Neuron (in vitro differentiated cells): ENCODE results near the gene CITED4.

Experiments
- H2AFZ ChIP-seq: one replicate; pipeline ENCODE4 v1.6.1; 2013; ENCODE audit warnings: low read depth, mild to moderate bottlenecking, inconsistent platforms, low read length, moderate library complexity
- H3K27me3 ChIP-seq: one replicate; pipeline ENCODE4 v1.6.1; 2013; ENCODE audit warnings: low read length; ENCODE audit not compliant: insufficient read depth
- H3K36me3 ChIP-seq: one replicate; pipeline ENCODE4 v1.6.1; 2013; ENCODE audit warnings: low read length; ENCODE audit not compliant: insufficient read depth
- H3K4me1 ChIP-seq: one replicate; pipeline ENCODE4 v1.6.1; 2013; ENCODE audit warnings: low read length; ENCODE audit not compliant: insufficient read depth
- H3K4me3 ChIP-seq: 2 replicates; pipeline ENCODE4 v1.5.1; 2013; ENCODE audit warnings: mild to moderate bottlenecking, low read length, moderate library complexity
- H3K9me3 ChIP-seq: one replicate; pipeline ENCODE4 v1.6.1; 2013; ENCODE audit warnings: low read length

Gene CITED4

DNA sequence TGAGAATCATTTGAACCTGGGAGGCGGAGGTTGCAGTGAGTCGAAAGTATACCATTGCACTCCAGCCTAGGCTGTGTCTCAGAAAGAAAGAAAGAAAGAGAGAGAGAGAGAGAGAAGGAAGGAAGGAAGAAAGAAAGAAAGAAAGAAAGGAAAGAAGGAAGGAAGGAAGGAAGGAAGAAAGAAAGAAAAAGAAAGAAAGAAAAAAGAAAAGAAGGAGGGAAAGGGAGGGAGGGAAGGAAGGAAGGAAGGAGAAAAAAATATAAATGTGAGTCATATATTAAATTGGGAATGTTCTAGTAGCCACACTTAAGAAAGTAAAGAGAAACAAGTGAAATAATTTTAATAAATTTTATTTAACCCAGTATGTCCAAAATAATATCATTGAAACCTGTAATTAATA is 16.7 kb upstream of the CITED4 start:
- no peak overlapping the region for H2AFZ ChIP-seq
- H3K27me3 ChIP-seq: no peaks in the 10 kb centered on the region
- H3K9me3 ChIP-seq: no peaks in the 10 kb centered on the region
- no peaks in the 10 kb centered on the region for H3K36me3 ChIP-seq
- H3K4me1 ChIP-seq: no peaks in the 10 kb centered on the region
- H3K4me3 ChIP-seq: no peak overlapping the region

DNA sequence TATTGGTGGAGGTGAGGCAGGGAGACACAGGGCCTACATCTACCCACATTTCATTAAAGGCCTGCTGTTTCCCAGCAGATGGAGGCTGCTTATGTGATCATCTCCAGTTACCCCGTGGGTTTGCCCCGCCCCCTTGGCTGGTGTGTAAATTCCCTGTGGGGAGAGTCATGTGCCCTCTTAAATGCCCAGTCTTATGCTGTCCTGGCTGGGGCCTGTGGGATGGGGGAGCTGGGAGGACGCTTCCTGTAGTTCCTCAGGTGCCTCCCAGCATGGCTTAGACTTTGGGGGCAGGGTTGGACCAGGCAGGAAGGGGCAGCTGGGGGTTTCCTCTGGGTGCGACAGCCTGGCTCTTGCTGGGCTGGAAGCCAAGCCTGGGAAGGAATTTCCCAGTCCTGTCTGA is 15.5 kb upstream of the CITED4 start:
- H2AFZ ChIP-seq: no peak overlapping the region
- no peak overlapping the region for H3K4me3 ChIP-seq
- no peaks in the 10 kb centered on the region for H3K4me1 ChIP-seq
- no peaks in the 10 kb centered on the region for H3K9me3 ChIP-seq
- H3K27me3 ChIP-seq: no peaks in the 10 kb centered on the region
- H3K36me3 ChIP-seq: no peaks in the 10 kb centered on the region

DNA sequence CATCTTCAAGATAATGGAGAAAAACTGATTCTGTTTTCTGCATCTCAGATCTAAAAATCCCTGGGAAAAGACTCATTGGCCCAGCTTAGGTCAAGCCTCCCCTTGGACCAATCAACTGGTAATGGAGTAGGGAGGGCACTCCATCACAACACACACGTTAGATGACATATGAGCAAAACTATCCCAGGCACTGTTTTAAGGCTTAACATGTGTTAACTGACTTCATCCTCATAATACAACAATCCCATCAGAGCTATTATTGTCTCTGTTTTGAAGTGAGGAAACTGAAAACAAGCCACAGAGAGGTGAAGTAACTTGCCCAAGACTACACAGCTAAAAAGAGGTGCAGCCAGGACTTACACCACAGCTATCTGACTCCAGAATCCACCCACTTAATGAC is 14.7 kb upstream of the CITED4 start:
- Histone ChIP-seq H3K36me3 (no peaks in the 10 kb centered on the region), H3K4me3 (no peak overlapping the region), H3K9me3 (no peaks in the 10 kb centered on the region), H2AFZ (no peak overlapping the region), H3K4me1 (no peaks in the 10 kb centered on the region), H3K27me3 (no peaks in the 10 kb centered on the region)

DNA sequence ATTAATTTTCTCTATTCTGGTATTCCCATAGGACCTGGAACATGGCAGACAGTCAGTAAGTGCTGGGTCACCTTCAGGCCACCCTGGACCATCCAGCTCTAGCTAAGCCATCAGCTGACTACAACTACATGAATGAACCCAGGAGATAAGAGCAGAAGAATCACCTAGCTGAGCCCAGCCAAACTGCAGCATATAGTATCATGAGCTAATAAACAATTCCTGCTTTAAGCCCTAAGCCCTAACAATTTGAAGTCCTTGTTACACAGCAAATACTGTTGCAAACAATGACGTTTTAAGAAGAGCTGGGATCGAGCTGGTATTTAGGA is 14.2 kb upstream of the CITED4 start:
- no peak overlapping the region for H3K4me3 ChIP-seq
- no peaks in the 10 kb centered on the region for H3K9me3 ChIP-seq
- no peaks in the 10 kb centered on the region for H3K27me3 ChIP-seq
- H2AFZ ChIP-seq: no peak overlapping the region
- H3K4me1 ChIP-seq: no peaks in the 10 kb centered on the region
- no peaks in the 10 kb centered on the region for H3K36me3 ChIP-seq

DNA sequence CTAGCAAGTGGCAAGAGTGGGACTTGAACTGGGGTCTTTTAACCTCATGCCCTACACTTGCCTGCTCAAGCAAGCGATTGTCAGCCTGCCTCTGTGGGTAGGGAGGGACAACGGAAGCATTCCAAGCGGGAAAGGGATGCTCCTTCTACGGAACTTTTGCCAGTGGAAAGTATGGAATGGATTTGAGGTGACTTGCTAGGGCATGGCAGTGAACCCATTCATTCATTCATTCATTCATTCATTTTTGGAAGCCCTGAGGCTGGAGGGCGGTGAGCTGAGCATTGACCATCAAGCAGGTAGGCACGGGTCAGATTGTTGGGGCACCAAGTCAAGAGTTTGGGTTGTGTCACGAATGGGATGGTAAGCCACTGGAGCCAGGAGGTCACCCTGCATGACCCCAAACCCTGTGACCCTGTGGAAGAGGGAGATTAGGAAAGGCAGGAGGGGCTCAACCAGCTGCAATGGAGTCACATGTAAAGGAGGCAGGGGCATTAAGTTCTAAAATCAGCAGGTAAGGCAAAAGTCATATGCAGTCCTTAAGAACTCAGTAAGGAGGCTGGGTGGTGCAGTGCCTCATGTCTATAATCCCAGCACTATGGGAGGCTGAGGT is 11.8 kb upstream of the CITED4 start:
- no peaks in the 10 kb centered on the region for H3K4me1 ChIP-seq
- H3K36me3 ChIP-seq: no peaks in the 10 kb centered on the region
- no peak overlapping the region for H3K4me3 ChIP-seq
- H3K27me3 ChIP-seq: no peaks in the 10 kb centered on the region
- H2AFZ ChIP-seq: no peak overlapping the region
- peaks cover 3% of the 10 kb centered on the region for H3K9me3 ChIP-seq

DNA sequence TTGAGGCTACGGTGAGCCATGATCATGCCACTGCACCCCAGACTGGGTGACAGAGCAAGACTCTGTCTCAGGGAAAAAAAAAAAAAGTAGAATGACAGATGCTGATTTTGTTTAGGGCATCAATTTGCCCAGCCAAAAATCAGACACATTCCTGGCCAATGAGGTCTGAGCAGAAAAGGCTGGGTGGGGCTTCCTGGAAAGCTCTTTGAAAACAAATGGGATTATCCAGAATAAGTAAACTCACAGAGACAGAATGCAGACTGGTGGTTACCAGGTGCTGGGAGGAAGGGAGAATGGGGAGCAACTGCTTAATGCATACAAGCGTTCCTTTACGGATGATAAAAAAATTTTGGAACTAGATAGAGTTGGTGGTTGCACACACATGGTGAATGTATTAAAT is 10.1 kb upstream of the CITED4 start:
- no peaks in the 10 kb centered on the region for H3K36me3 ChIP-seq
- H3K4me3 ChIP-seq: no peak overlapping the region
- H3K4me1 ChIP-seq: no peaks in the 10 kb centered on the region
- peaks cover 3% of the 10 kb centered on the region for H3K9me3 ChIP-seq
- no peak overlapping the region for H2AFZ ChIP-seq
- H3K27me3 ChIP-seq: peaks cover 2% of the 10 kb centered on the region

DNA sequence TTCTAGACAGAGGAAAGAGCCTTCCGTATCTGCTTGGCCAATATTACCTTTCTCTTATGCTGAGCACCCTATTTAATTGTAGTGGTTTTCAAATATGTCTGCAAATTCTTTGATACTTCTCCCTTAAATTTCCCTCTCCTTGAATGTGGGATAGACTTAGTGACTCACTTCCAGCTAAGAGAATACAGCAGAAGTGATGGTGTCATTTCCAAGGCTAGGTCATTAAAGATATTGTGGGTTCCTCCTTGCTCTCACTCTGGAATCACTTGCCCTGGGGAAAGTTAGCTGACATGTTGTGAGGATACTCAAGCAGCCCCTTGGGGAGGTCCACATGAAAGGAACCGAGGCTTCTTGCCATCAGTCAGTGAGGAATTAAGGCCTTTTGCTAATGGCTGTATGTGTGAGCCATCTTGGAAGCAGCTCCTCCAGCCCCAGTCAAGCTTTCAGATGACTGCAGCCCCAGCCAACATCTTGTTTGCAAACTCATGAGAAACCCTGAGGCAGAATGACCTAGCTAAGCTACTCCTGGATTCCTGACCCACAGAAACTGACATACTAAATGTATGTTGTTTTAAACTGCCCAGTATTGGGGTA is 8.1 kb upstream of the CITED4 start:
- Histone ChIP-seq H3K4me3 (no peak overlapping the region), H3K36me3 (no peaks in the 10 kb centered on the region), H3K4me1 (no peaks in the 10 kb centered on the region), H2AFZ (no peak overlapping the region), H3K27me3 (peaks cover 2% of the 10 kb centered on the region), H3K9me3 (peaks cover 3% of the 10 kb centered on the region)

DNA sequence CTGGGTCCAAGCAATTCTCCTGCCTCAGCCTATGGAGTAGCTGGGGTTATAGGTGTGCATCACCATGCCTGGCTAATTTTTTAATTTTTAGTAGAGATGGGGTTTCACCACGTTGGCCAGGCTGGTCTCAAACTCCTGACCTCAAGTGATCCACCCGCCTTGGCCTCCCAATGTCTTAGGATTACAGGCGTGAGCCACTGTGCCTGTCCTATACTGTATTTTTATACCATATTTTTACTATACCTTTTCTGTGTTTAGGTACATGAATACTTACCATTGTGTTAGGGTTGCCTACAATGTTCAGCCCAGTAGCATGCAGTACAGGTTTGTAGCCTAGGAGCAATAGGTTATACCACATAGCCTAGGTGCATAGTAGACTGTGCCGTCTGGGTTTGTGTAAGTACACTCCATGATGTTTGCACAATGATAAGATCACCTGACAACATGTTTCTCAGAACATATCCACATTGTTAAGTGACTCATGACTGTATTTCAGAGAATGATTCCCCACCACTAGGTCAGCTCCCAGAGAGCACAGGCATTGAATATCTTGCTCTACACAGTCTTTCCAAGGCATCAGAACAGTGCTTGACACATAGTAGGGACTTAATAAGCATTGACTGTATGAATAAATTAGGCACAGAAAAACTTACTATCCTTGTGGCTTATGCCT is 6.0 kb upstream of the CITED4 start:
- Histone ChIP-seq H3K4me3 (no peak overlapping the region), H3K36me3 (no peaks in the 10 kb centered on the region), H3K4me1 (no peaks in the 10 kb centered on the region), H3K27me3 (peaks cover 2% of the 10 kb centered on the region), H3K9me3 (peaks cover 3% of the 10 kb centered on the region), H2AFZ (no peak overlapping the region)

DNA sequence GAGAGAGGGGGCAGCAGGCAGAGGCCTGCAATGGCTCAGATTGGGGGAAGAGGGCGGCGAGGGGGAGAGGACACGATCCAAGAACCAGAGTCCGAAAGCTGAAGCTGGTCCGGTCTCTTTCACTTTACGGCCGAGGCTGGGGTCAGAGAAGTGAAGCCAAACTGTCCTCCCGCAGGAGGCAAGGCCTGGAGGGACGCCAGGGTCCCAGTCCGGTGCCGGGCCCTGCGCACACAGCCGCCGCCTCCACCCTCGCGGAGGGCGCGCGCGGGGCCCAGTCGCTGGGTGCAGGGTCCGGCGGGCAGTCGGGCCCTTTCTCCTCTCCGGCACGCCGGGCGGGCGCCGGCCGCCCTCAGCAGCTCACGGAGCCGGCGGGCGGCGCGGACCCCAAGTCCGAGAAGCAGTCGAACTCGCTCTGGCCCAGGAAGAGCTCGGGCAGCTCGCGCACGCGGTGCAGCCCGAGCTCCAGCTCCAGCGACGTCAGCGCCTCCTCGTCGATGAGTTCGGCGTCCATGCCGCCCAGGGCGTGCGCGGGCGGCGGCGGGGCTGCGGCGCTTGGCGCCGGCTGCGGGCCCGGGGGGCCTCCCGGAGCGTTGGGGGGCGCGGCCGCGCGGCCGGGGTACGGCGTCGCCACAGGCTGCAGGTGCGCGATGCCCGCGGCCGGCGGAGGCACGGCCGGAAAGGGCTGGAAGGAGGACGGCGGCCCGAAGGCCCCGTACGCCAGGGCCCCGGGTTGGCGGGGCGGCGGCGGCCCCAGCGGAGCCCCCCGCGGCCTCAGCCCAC is 749 bp downstream of the CITED4 start:
- Histone ChIP-seq H3K4me1 (peaks cover 6% of the 10 kb centered on the region), H3K4me3 (peak overlapping the region; percentile 52)

DNA sequence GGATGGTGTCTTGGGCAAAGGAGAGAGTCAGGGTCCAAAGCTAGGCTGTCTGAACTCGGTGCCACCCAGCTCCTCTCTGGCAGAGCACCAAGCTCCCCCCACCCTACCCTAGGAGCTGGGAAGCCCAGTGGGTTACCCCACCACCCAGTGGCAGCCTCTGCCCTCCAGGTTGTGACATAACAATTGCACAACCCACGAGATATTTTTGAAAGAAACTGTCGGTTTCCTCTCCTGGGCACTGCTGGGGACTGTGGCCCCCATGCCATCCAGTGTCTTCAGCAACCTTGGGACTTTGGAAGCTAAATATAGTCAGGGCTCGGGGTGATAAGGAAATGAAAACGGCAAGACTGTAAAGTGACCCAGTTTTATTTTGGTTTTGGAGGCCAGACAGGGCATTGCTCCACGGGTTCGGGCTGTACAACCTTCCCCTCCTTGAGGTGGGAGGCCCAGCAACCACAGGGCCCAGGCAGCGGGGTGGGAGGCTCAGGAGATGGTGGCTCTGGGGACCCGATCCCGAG is 1.4 kb downstream of the CITED4 start:
- Histone ChIP-seq H3K36me3 (no peaks in the 10 kb centered on the region), H3K27me3 (peaks cover 24% of the 10 kb centered on the region), H2AFZ (no peak overlapping the region), H3K9me3 (no peaks in the 10 kb centered on the region), H3K4me3 (peak overlapping the region; percentile 52), H3K4me1 (peaks cover 6% of the 10 kb centered on the region)

More for the DNA sequence above, 749 bp downstream of the CITED4 start:
- H3K9me3 ChIP-seq: no peaks in the 10 kb centered on the region
- peaks cover 24% of the 10 kb centered on the region for H3K27me3 ChIP-seq
- no peaks in the 10 kb centered on the region for H3K36me3 ChIP-seq
- H2AFZ ChIP-seq: peak overlapping the region; percentile 76

DNA sequence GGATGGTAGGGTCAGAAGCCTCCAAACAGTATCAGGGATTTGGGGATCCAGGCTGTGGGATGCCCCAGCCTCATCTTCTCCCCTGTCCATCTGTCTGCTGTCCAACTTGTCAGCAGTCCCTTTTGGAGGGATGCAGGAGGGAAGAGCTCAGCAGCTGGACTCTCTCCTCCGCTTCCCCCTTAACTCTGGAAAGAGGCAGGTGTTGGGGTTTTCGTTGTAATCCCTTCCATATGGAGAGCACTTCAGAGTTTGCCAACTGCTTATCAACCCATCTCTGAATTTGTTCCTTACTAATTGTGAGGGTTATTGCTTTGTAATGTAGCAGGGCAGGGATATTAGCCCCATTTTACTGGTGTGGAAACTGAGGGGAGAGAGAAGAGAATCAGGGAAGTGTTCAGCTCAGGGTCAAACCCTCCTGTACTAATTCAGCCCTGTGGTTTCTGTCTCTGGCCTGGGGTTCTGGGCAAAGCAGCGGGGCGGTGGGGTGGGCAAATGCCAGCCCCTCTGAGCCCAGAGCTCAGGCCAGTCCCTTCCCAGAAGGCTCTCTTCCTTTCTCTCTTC is 3.2 kb downstream of the CITED4 start:
- peaks cover 24% of the 10 kb centered on the region for H3K27me3 ChIP-seq
- peaks cover 6% of the 10 kb centered on the region for H3K4me1 ChIP-seq
- no peak overlapping the region for H3K4me3 ChIP-seq
- H2AFZ ChIP-seq: no peak overlapping the region
- H3K9me3 ChIP-seq: no peaks in the 10 kb centered on the region
- H3K36me3 ChIP-seq: no peaks in the 10 kb centered on the region

DNA sequence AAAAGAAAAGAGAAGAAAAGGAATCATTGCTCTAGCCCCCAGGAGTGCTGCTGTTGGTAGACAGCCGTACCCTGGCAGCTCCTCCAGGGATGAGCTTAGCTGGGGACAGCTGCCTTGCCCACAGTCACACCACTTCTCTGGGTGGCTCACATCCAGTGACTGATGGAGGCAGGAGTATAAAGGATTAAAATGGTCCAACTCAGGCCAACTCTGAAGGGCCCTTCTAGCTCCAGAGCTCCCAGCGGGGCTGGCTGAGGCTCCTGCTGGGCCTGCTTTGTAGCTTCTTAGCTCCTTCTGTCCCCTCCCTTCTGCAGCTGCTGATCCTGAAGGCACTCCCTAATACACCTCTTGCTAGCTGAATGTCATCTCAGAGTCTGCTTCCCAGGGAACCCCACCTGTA is 4.4 kb downstream of the CITED4 start:
- H3K4me3 ChIP-seq: no peak overlapping the region
- H3K4me1 ChIP-seq: peaks cover 6% of the 10 kb centered on the region
- H3K9me3 ChIP-seq: no peaks in the 10 kb centered on the region
- H2AFZ ChIP-seq: no peak overlapping the region
- H3K36me3 ChIP-seq: no peaks in the 10 kb centered on the region
- H3K27me3 ChIP-seq: peaks cover 32% of the 10 kb centered on the region
